Neural cell (in vitro differentiated cells): ENCODE measurements around the gene C1orf21. TPM values are rescaled to one million over a fixed set of nuclear protein-coding genes. Genes with fewer than 3 reads are reported as not detected.

Experiments used
- H2AFZ ChIP-seq: fragments of 200-600, 300-800 bp; sonication (generic), shearing (Covaris generic); 2 replicates; pipeline ENCODE4 v1.6.0; 2014; ENCODE audit warnings: low read depth, mild to moderate bottlenecking, antibody characterized with exemption, low read length, moderate library complexity
- H3F3A ChIP-seq: fragments of 200-600 bp; shearing (Covaris generic); 2 replicates; pipeline ENCODE4 v1.6.1; 2016; ENCODE audit warnings: mild to moderate bottlenecking, moderate library complexity, mixed read lengths, antibody characterized with exemption, low read length; ENCODE audit not compliant: insufficient read depth, poor library complexity, severe bottlenecking
- H3K27ac ChIP-seq: fragments of 200-600, 300-800 bp; sonication (generic), shearing (Covaris generic); 2 replicates; pipeline ENCODE4 v1.5.1; 2014; ENCODE audit warnings: mild to moderate bottlenecking, low read length, moderate library complexity
- H3K27me3 ChIP-seq: fragments of 300-800, 200-600 bp; sonication (generic), shearing (Covaris generic); 2 replicates; pipeline ENCODE4 v1.6.0; 2014; ENCODE audit warnings: mild to moderate bottlenecking, low read depth, low read length, moderate library complexity; ENCODE audit not compliant: insufficient read depth
- H3K36me3 ChIP-seq: fragments of 300-800, 200-600 bp; sonication (generic), shearing (Covaris generic); 2 replicates; pipeline ENCODE4 v1.5.1; 2014; ENCODE audit warnings: mild to moderate bottlenecking, antibody characterized with exemption, low read length, moderate library complexity; ENCODE audit not compliant: insufficient read depth
- H3K4me2 ChIP-seq: fragments of 300-800, 200-600 bp; sonication (generic), shearing (Covaris generic); 2 replicates; pipeline ENCODE4 v1.6.0; 2014; ENCODE audit warnings: mild to moderate bottlenecking, low read length
- H3K4me3 ChIP-seq: fragments of 300-800, 200-600 bp; sonication (generic), shearing (Covaris generic); 2 replicates; pipeline ENCODE4 v1.5.1; 2014; ENCODE audit warnings: mild to moderate bottlenecking, low read length, moderate library complexity
- H3K79me2 ChIP-seq: fragments of 200-600 bp; shearing (Covaris generic); replicated peaks from 2 replicates; pipeline ENCODE4 v1.6.0; 2014; ENCODE audit warnings: mild to moderate bottlenecking, low read length, moderate library complexity; ENCODE audit not compliant: insufficient read depth
- H3K9ac ChIP-seq: fragments of 300-800, 200-600 bp; sonication (generic), shearing (Covaris generic); 2 replicates; pipeline ENCODE4 v1.6.1; 2016; ENCODE audit warnings: mild to moderate bottlenecking, low read length, mixed read lengths
- H3K9me2 ChIP-seq: fragments of 200-600 bp; shearing (Covaris generic); 2 replicates; pipeline ENCODE4 v1.6.1; 2016; ENCODE audit warnings: mild to moderate bottlenecking, low read length, mixed read lengths; ENCODE audit not compliant: insufficient read depth
- H3K9me3 ChIP-seq: fragments of 200-600, 300-800 bp; sonication (generic), shearing (Covaris generic); 2 replicates; pipeline ENCODE4 v1.6.1; 2016; ENCODE audit warnings: mild to moderate bottlenecking, mixed run types, low read length, moderate library complexity, mixed read lengths
- H4K20me1 ChIP-seq: fragments of 200-600 bp; shearing (Covaris generic); 2 replicates; pipeline ENCODE4 v1.6.1; 2016; ENCODE audit warnings: mild to moderate bottlenecking, mixed run types; ENCODE audit not compliant: insufficient read depth
- CTCF ChIP-seq: fragments of 450-650 bp; IDR thresholded peaks from 2 replicates; pipeline ENCODE4 v1.5.1; 2014; ENCODE audit warnings: antibody characterized with exemption, mild to moderate bottlenecking, moderate library complexity; ENCODE audit not compliant: poor library complexity, severe bottlenecking
- EP300 ChIP-seq: fragments of 450-650 bp; conservative IDR thresholded peaks from 2 replicates; pipeline ENCODE4 v1.6.1; 2014; ENCODE audit warnings: antibody characterized with exemption, mild to moderate bottlenecking, moderate library complexity; ENCODE audit not compliant: poor library complexity, severe bottlenecking
- EZH2 ChIP-seq: fragments of 200-600, 300-800 bp; shearing (Covaris generic), sonication (generic); IDR thresholded peaks from 2 replicates; pipeline ENCODE4 v1.6.1; 2014; ENCODE audit warnings: antibody characterized with exemption, low read length, borderline replicate concordance, mild to moderate bottlenecking; ENCODE audit not compliant: insufficient read depth, poor library complexity, severe bottlenecking
- MXI1 ChIP-seq: fragments of 450-650 bp; conservative IDR thresholded peaks from 2 replicates; pipeline ENCODE4 v1.6.1; 2014; ENCODE audit warnings: antibody characterized with exemption, mild to moderate bottlenecking; ENCODE audit not compliant: poor library complexity, severe bottlenecking
- POLR2AphosphoS5 ChIP-seq: IDR thresholded peaks from 2 replicates; pipeline ENCODE4 v1.6.1; 2012
- RAD21 ChIP-seq: fragments of 450-650 bp; conservative IDR thresholded peaks from 2 replicates; pipeline ENCODE4 v1.6.1; 2014; ENCODE audit warnings: antibody characterized with exemption, mild to moderate bottlenecking, moderate library complexity
- REST ChIP-seq: IDR thresholded peaks from 2 replicates; pipeline ENCODE4 v1.6.1; 2012; ENCODE audit warnings: borderline replicate concordance
- SMC3 ChIP-seq: fragments of 450-650 bp; conservative IDR thresholded peaks from 2 replicates; pipeline ENCODE4 v1.6.1; 2014; ENCODE audit warnings: antibody characterized with exemption, mild to moderate bottlenecking, moderate library complexity; ENCODE audit not compliant: poor library complexity
- TAF1 ChIP-seq: IDR thresholded peaks from 2 replicates; pipeline ENCODE4 v1.6.1; 2012; ENCODE audit warnings: low read depth
- polyA plus RNA-seq: library from polyadenylated mRNA; depleted of rRNA; stranded (reverse); fragments of >200 nt; gene quantifications from 2 replicates; pipeline ENCODE4 v1.2.3, GENCODE V29; 2014

Gene C1orf21
- polyA plus RNA-seq, 1 donor from 2014 or later = 21.1 TPM

GRCh38 chr1:184493987-184494388 lies 107.2 kb downstream of the C1orf21 start:
- Histone ChIP-seq H4K20me1 (no peaks in the 10 kb centered on the region), H3F3A (no peaks in the 10 kb centered on the region), H2AFZ (no peak overlapping the region), H3K4me3 (no peak overlapping the region), H3K79me2 (no peaks in the 10 kb centered on the region), H3K27me3 (no peaks in the 10 kb centered on the region), H3K4me2 (no peak overlapping the region), H3K36me3 (no peaks in the 10 kb centered on the region), H3K9ac (no peak overlapping the region), H3K9me2 (no peaks in the 10 kb centered on the region), H3K27ac (no peak overlapping the region), H3K9me3 (no peaks in the 10 kb centered on the region)
- TF ChIP-seq RAD21 (no peak), MXI1 (no peak), SMC3 (no peak), REST (no peak), POLR2AphosphoS5 (no peak), TAF1 (no peak), CTCF (no peak), EP300 (no peak), EZH2 (no peak)

GRCh38 chr1:184494929-184495328 lies 108.1 kb downstream of the C1orf21 start:
- Histone ChIP-seq H3F3A (no peaks in the 10 kb centered on the region), H3K9me2 (no peaks in the 10 kb centered on the region), H3K4me3 (peak overlapping the region; percentile 17), H3K27me3 (no peaks in the 10 kb centered on the region), H3K9me3 (no peaks in the 10 kb centered on the region), H3K27ac (no peak overlapping the region), H2AFZ (no peak overlapping the region), H3K9ac (no peak overlapping the region), H3K4me2 (no peak overlapping the region), H3K36me3 (no peaks in the 10 kb centered on the region), H3K79me2 (no peaks in the 10 kb centered on the region), H4K20me1 (no peaks in the 10 kb centered on the region)
- TF ChIP-seq EZH2 = no peak
- TF ChIP-seq POLR2AphosphoS5 = no peak
- no peak for TF ChIP-seq RAD21
- TF ChIP-seq REST = no peak
- TF ChIP-seq CTCF = no peak
- no peak for TF ChIP-seq EP300
- no peak for TF ChIP-seq TAF1
